Measurements from ENCODE around the gene WDR90. TPM values are rescaled to one million over a fixed set of nuclear protein-coding genes. Genes with fewer than 3 reads are reported as not detected.

WDR90 gene
- total and polyA plus RNA-seq, 2 of the 13 experiments (the other 11 are each of a cell fraction or from before 2014, with no cell fraction given) = 14.9 to 28.9 TPM

- no peak for TF ChIP-seq ZNF609 (CRISPR knock-in tag; IDR thresholded peaks at IDR 0.05; ENCODE audit: borderline replicate concordance)
- peak; percentile 25; the same call in 1 of the 2 replicates for TF ChIP-seq CTCF (CRISPR knock-in tag; IDR thresholded peaks at IDR 0.05)
- TF ChIP-seq ZBTB33 (CRISPR knock-in tag; IDR thresholded peaks at IDR 0.05) = no peak; the same call in 1 of the 2 replicates
- no peak for TF ChIP-seq SKI (IDR thresholded peaks at IDR 0.05; ENCODE audit: partially characterized antibody)
- TF ChIP-seq MYC (CRISPR knock-in tag; IDR thresholded peaks at IDR 0.05; ENCODE audit: borderline replicate concordance) = peak; percentile 79
- no peak for TF ChIP-seq GTF2F1 (IDR thresholded peaks at IDR 0.05; ENCODE audit: low read length)
- no peak for TF ChIP-seq PRDM10 (CRISPR knock-in tag; IDR thresholded peaks at IDR 0.05; ENCODE audit: low read depth)
- no peak for TF ChIP-seq CBX2 (IDR thresholded peaks at IDR 0.05; ENCODE audit: low read depth, low read length)
- no peak for TF ChIP-seq CBX2 (CRISPR knock-in tag; IDR thresholded peaks at IDR 0.05; ENCODE audit: low read depth)
- TF ChIP-seq KDM5A (IDR thresholded peaks at IDR 0.05; ENCODE audit: borderline replicate concordance, low read length) = no peak
- TF ChIP-seq MLXIP (CRISPR knock-in tag; IDR thresholded peaks at IDR 0.05; ENCODE audit: borderline replicate concordance) = no peak
Measured at GRCh38 chr16:695355-696089, 46.4 kb downstream of the WDR90 start (continued).
